DMS153 treated with DMSO at 0.1 percent for 48 hours (cell line): Measurements from ENCODE around the gene LIG3.
"Not testable (repeated sequence)": the region's sequence is repeated elsewhere in the genome, so short reads cannot be mapped to it uniquely, and the experiment has no call there.

ENCODE experiments used
- DNase-seq: peaks from one replicate; lab custom pipeline; 2025; ENCODE audit not compliant: unreplicated experiment; lab: John Stamatoyannopoulos, UW

The LIG3 gene

GRCh38 chr17:34998205-34998604 is 17.9 kb downstream of the LIG3 start:
- DNase-seq = peak; percentile 59

- no peak for DNase-seq
These were observed 19.1 kb downstream of the LIG3 start for GRCh38 chr17:34999456-34999855.

- DNase-seq = not testable (repeated sequence)
These were observed 20.7 kb downstream of the LIG3 start for GRCh38 chr17:35000965-35001364.

GRCh38 chr17:35001549-35001948 is 21.2 kb downstream of the LIG3 start:
- DNase-seq = no peak

GRCh38 chr17:35002876-35003551 is 22.7 kb downstream of the LIG3 start:
- DNase-seq = no peak

GRCh38 chr17:35003778-35004177 is 23.5 kb downstream of the LIG3 start:
- no peak for DNase-seq

- DNase-seq = no peak
These were observed 26.0 kb downstream of the LIG3 start for GRCh38 chr17:35006345-35006744.

- DNase-seq = no peak
These were observed 26.6 kb downstream of the LIG3 start for GRCh38 chr17:35006961-35007360.

GRCh38 chr17:35010093-35010492 is 29.8 kb downstream of the LIG3 start:
- DNase-seq = no peak

GRCh38 chr17:35011671-35012216 is 31.4 kb downstream of the LIG3 start:
- DNase-seq = no peak

- no peak for DNase-seq
These were observed 36.1 kb downstream of the LIG3 start for GRCh38 chr17:35016369-35016768.

GRCh38 chr17:35017021-35017420 is 36.7 kb downstream of the LIG3 start:
- no peak for DNase-seq

- DNase-seq = no peak
These were observed 38.5 kb downstream of the LIG3 start for GRCh38 chr17:35018814-35019213.

- DNase-seq = no peak
These were observed 39.3 kb downstream of the LIG3 start for GRCh38 chr17:35019386-35020179.

- DNase-seq = no peak
These were observed 41.4 kb downstream of the LIG3 start for GRCh38 chr17:35021520-35022380.

- DNase-seq = no peak
These were observed 42.3 kb downstream of the LIG3 start for GRCh38 chr17:35022536-35023063.

- DNase-seq = no peak
These were observed 43.2 kb downstream of the LIG3 start for GRCh38 chr17:35023538-35023937.

- no peak for DNase-seq
These were observed 45.2 kb downstream of the LIG3 start for GRCh38 chr17:35025541-35025940.

GRCh38 chr17:35028097-35028496 is 47.8 kb downstream of the LIG3 start:
- DNase-seq = not testable (repeated sequence)

- DNase-seq = no peak
These were observed 48.4 kb downstream of the LIG3 start for GRCh38 chr17:35028531-35029262.
